A549 (cell line): ENCODE data around the gene SYNJ1. TPM values are rescaled to one million over a fixed set of nuclear protein-coding genes. Genes with fewer than 3 reads are reported as not detected.

Experiments used
- ATAC-seq, 2 experiments: fragments of 200-7000 bp in 1 of 2; fragments of >200 bp in 1 of 2; cut with Nextera tagmentation in 1 of 2; cut with Tn5 transposase in 1 of 2; 3 replicates each; pipeline versions ENCODE4 v1.8.0 to v1.9.1; 2018 to 2020; ENCODE audit warnings: mild to moderate bottlenecking in 1 of 2, moderate library complexity in 1 of 2
- CTCF ChIA-PET: fragments of 300-600 bp; sonication (Branson Sonifier 250); formaldehyde crosslinking; extraction: SDS; loops from one replicate; lab custom pipeline; 2021; ENCODE audit warnings: antibody characterized with exemption, inconsistent platforms; lab: Yijun Ruan, JAX
- POLR2A ChIA-PET: fragments of 350-600 bp; formaldehyde crosslinking; extraction: SDS; loops from one replicate; lab custom pipeline; 2021; ENCODE audit warnings: antibody characterized with exemption, inconsistent platforms; lab: Yijun Ruan, JAX
- DNase-seq, 2 experiments: peaks; one replicate each; pipeline versions ENCODE4 v3.0.0 to v3.0.0-alpha.2; 2011 to 2016; ENCODE audit warnings: low read depth in 1 of 2, low spot score in 1 of 2
- FAIRE-seq: peaks from 2 replicates; lab custom pipeline; 2011; peaks lifted over from hg19 to GRCh38; lab: Jason Lieb, UNC
- H3K27ac ChIP-seq, 2 experiments: fragments of >200 bp; sonication (Bioruptor Twin); formaldehyde crosslinking; 3 replicates each; pipeline ENCODE4 v1.5.1; 2016 to 2017
- H3K4me1 ChIP-seq: fragments of >200 bp; sonication (Bioruptor Twin); formaldehyde crosslinking; 3 replicates; pipeline ENCODE4 v1.6.1; 2016
- H3K4me2 ChIP-seq: fragments of >200 bp; sonication (Bioruptor Twin); formaldehyde crosslinking; 3 replicates; pipeline ENCODE4 v1.6.1; 2016
- H3K4me3 ChIP-seq: fragments of >200 bp; sonication (Bioruptor Twin); formaldehyde crosslinking; 3 replicates; pipeline ENCODE4 v1.5.1; 2016
- H3K9me3 ChIP-seq: fragments of >200 bp; sonication (Bioruptor Twin); formaldehyde crosslinking; 3 replicates; pipeline ENCODE4 v1.6.1; 2016
- EHMT2 ChIP-seq: fragments of 200-600 bp; sonication (generic); IDR thresholded peaks from 2 replicates; pipeline ENCODE4 v1.6.1; 2016; ENCODE audit warnings: antibody characterized with exemption, low read depth, mild to moderate bottlenecking, moderate library complexity
- EP300 ChIP-seq, 2 experiments: fragments of >200 bp; sonication (Bioruptor Twin); formaldehyde crosslinking; IDR thresholded peaks; 2 replicates in 1 of 2; 3 replicates in 1 of 2; pipeline ENCODE4 v1.6.1; 2016 to 2017
- FOSB ChIP-seq: fragments of 250-450 bp; sonication (Bioruptor Pico); IDR thresholded peaks from 2 replicates; pipeline ENCODE4 v1.5.0; 2020; ENCODE audit warnings: mild to moderate bottlenecking, moderate library complexity
- FOSL2 ChIP-seq, 2 experiments: fragments of 450-650 bp in 1 of 2; fragments of >200 bp in 1 of 2; sonication (Bioruptor Twin) in 1 of 2; formaldehyde crosslinking; IDR thresholded peaks; 2 replicates each; pipeline versions ENCODE4 v1.5.0 to v1.6.1; 2016 to 2020; ENCODE audit warnings: mild to moderate bottlenecking in 1 of 2, moderate library complexity in 1 of 2
- FOXS1 ChIP-seq: fragments of 250-450 bp; sonication (Bioruptor Pico); IDR thresholded peaks from 2 replicates; pipeline ENCODE4 v1.5.0; 2020; ENCODE audit warnings: mild to moderate bottlenecking, moderate library complexity
- JUN ChIP-seq, 2 experiments: fragments of >200 bp; sonication (Bioruptor Twin); formaldehyde crosslinking; IDR thresholded peaks; 2 replicates in 1 of 2; 3 replicates in 1 of 2; pipeline ENCODE4 v1.6.1; 2016 to 2017
- JUNB ChIP-seq: fragments of >200 bp; sonication (Bioruptor Twin); formaldehyde crosslinking; IDR thresholded peaks from 2 replicates; pipeline ENCODE4 v1.6.1; 2016
- MAFK ChIP-seq: fragments of 450-650 bp; IDR thresholded peaks from 2 replicates; pipeline ENCODE4 v1.6.1; 2014; ENCODE audit not compliant: partially characterized antibody
- MYC ChIP-seq: IDR thresholded peaks from 2 replicates; pipeline ENCODE4 v1.6.1; 2012; ENCODE audit warnings: mild to moderate bottlenecking, inconsistent platforms, low read length, improper control_type of control experiment, borderline replicate concordance
- PHF8 ChIP-seq: fragments of 200-600 bp; sonication (generic); IDR thresholded peaks from 2 replicates; pipeline ENCODE4 v1.6.1; 2016; ENCODE audit warnings: low read depth, mild to moderate bottlenecking, antibody characterized with exemption, moderate library complexity, borderline replicate concordance
- POLR2A ChIP-seq: IDR thresholded peaks from 2 replicates; pipeline ENCODE4 v1.6.1; 2012; ENCODE audit warnings: mild to moderate bottlenecking, low read length
- RNF2 ChIP-seq: fragments of 200-600 bp; sonication (generic); IDR thresholded peaks from 2 replicates; pipeline ENCODE4 v1.6.1; 2016; ENCODE audit warnings: low read depth, mild to moderate bottlenecking, antibody characterized with exemption, moderate library complexity, borderline replicate concordance
- TFCP2L1 ChIP-seq: fragments of 250-450 bp; sonication (Bioruptor Pico); IDR thresholded peaks from 2 replicates; pipeline ENCODE4 v1.5.0; 2021; ENCODE audit warnings: mild to moderate bottlenecking
- ZC3H11A ChIP-seq: fragments of 450-650 bp; IDR thresholded peaks from 2 replicates; pipeline ENCODE4 v1.6.1; 2014; ENCODE audit warnings: antibody characterized with exemption, mild to moderate bottlenecking
- ZFP36 ChIP-seq: fragments of 450-650 bp; IDR thresholded peaks from 2 replicates; pipeline ENCODE4 v1.6.1; 2014; ENCODE audit warnings: borderline replicate concordance; ENCODE audit not compliant: partially characterized antibody
- ZNF302 ChIP-seq: fragments of 250-450 bp; sonication (Bioruptor Pico); IDR thresholded peaks from 2 replicates; pipeline ENCODE4 v1.9.0; 2021; ENCODE audit warnings: inconsistent platforms, mild to moderate bottlenecking, moderate library complexity
- WGBS: methylation state at CpG from one replicate; pipeline ENCODE4 v1.1.6; 2017; ENCODE audit errors: missing lambda C conversion rate; 5-methylcytosine and 5-hydroxymethylcytosine counted together
- polyA plus RNA-seq, 4 experiments: library from polyadenylated mRNA; depleted of rRNA in 3 of 4; stranded (reverse); fragments of >200 nt; fragmentation: RNase III in 1 of 4; extraction: RNeasy Plus Mini Kit Qiagen cat#74134 plus additional on column Dnase treatment in 1 of 4; gene quantifications; 2 replicates in 3 of 4; 3 replicates in 1 of 4; pipeline ENCODE4 v1.2.3, GENCODE V29; 2011 to 2017
- TF ChIP-seq, protein P1 (sequence below): fragments of >200 bp; sonication (Bioruptor Twin); formaldehyde crosslinking; IDR thresholded peaks from 3 replicates; pipeline ENCODE4 v1.6.1; 2016
- TF ChIP-seq, protein P2 (sequence below): fragments of 250-450 bp; sonication (Bioruptor Pico); IDR thresholded peaks from 2 replicates; pipeline ENCODE4 v1.5.0; 2020; ENCODE audit warnings: low read depth, mild to moderate bottlenecking, moderate library complexity
- TF ChIP-seq, protein P3 (sequence below): fragments of 450-650 bp; IDR thresholded peaks from 2 replicates; pipeline ENCODE4 v1.6.1; 2014; ENCODE audit warnings: antibody characterized with exemption
- TF ChIP-seq, protein P4 (sequence below): IDR thresholded peaks from 2 replicates; pipeline ENCODE4 v1.6.1; 2012
- TF ChIP-seq, protein P5 (sequence below): IDR thresholded peaks from 2 replicates; pipeline ENCODE4 v1.6.1; 2012
- TF ChIP-seq, protein P6 (sequence below): fragments of >200 bp; sonication (Bioruptor Twin); formaldehyde crosslinking; IDR thresholded peaks from 2 replicates; pipeline ENCODE4 v1.6.1; 2016

SYNJ1 gene
- polyA plus RNA-seq, 2 of the 4 experiments (the other 2 are of a cell fraction), result 2.3 to 3.8 TPM

DNA sequence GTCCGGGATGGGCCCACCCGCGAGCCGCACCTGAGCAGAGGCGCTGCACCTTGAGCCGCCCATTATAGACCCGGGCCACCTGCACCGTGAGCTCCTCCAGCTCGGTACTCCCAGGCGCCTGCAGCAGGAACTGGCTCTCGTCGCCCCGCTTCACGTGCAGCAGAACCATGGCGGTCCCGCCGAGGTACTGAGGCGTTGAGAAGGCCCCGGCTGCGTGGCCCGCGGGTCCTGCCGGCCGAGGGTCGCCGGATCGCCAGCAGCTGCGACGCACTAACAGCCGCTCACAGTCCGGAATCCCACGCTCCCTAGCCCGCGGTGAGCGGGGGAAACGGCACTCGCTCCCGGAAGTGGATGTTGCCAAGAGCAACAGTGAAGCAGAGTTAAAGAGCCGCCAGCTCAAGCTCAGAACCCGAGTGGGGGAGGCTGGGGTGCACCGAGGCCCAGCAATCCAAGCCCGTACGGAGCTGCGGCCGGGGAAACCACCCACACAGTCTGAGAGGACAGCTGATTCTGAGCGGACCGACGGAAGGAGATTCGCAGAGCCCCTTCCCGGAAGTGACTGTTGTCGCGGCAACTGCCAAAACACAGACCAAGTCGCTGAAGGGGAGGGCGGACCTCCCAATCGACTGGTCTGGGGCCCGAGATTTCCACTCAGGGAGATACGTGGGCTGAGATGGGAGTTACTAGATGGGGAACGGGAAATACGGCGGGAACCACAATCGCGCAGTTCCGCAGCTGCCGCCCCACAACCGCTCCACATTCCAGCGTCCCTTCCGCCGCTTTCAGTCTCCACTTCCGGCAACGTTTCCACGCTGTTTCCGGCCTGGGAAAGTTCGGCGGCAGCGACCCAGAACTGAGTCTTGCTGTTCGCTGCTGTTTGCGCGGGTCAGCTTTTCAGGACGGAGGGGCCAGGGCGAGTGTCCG is 115.5 kb downstream of the SYNJ1 start, which contains the start of gene CFAP298:
CFAP298 (minus strand) TSS at position 303 of the 924 bp plus-strand sequence; CDS start at position 169, 134 bp downstream.
- ChIA-PET CTCF (interaction anchor here (1.2 to 3.5 kb wide), 4 partner anchors 11 to 210 kb away, joined by 3 to 16 read pairs (median 6); no protein-coding TSS in a partner anchor), POLR2A (interaction anchor here (1.5 kb wide), 1 partner anchor 12 kb away, joined by 8 read pairs; no protein-coding TSS in a partner anchor)
- Histone ChIP-seq H3K4me3 (peak within 1 kb of the TSS; percentile 54), H3K4me1 (0 out of 3 replicates have a peak, but pooled peaks cover 8% of the 10 kb centered on the region), H3K27ac (peak within 1 kb of the TSS; percentile 89 to 99)
- DNase-seq (peak; percentile 73 to 92), ATAC-seq (peak; percentile 98)
- 10% methylated on average over 2 of the region's 81 CpGs for WGBS
- no peak for TF ChIP-seq EP300 (IDR thresholded peaks at IDR 0.05)
- no peak for TF ChIP-seq ZFP36
- no peak for TF ChIP-seq JUNB
- TF ChIP-seq RNF2, result no peak
- TF ChIP-seq EHMT2, result no peak
- TF ChIP-seq FOXS1 (CRISPR knock-in tag), result no peak
- TF ChIP-seq, protein P1, sequence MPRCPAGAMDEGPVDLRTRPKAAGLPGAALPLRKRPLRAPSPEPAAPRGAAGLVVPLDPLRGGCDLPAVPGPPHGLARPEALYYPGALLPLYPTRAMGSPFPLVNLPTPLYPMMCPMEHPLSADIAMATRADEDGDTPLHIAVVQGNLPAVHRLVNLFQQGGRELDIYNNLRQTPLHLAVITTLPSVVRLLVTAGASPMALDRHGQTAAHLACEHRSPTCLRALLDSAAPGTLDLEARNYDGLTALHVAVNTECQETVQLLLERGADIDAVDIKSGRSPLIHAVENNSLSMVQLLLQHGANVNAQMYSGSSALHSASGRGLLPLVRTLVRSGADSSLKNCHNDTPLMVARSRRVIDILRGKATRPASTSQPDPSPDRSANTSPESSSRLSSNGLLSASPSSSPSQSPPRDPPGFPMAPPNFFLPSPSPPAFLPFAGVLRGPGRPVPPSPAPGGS, result 0 out of 3 replicates have a peak, but pooled peaks have one; percentile 41
- TF ChIP-seq, protein P2, sequence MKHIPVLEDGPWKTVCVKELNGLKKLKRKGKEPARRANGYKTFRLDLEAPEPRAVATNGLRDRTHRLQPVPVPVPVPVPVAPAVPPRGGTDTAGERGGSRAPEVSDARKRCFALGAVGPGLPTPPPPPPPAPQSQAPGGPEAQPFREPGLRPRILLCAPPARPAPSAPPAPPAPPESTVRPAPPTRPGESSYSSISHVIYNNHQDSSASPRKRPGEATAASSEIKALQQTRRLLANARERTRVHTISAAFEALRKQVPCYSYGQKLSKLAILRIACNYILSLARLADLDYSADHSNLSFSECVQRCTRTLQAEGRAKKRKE, result no peak
- no peak for TF ChIP-seq MAFK
- TF ChIP-seq, protein P3, sequence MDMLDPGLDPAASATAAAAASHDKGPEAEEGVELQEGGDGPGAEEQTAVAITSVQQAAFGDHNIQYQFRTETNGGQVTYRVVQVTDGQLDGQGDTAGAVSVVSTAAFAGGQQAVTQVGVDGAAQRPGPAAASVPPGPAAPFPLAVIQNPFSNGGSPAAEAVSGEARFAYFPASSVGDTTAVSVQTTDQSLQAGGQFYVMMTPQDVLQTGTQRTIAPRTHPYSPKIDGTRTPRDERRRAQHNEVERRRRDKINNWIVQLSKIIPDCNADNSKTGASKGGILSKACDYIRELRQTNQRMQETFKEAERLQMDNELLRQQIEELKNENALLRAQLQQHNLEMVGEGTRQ, result no peak
- TF ChIP-seq JUN (IDR thresholded peaks at IDR 0.05), result peak in 1 of 2 experiments; percentile 76; a peak in 3 of 5 replicates
- TF ChIP-seq, protein P4, sequence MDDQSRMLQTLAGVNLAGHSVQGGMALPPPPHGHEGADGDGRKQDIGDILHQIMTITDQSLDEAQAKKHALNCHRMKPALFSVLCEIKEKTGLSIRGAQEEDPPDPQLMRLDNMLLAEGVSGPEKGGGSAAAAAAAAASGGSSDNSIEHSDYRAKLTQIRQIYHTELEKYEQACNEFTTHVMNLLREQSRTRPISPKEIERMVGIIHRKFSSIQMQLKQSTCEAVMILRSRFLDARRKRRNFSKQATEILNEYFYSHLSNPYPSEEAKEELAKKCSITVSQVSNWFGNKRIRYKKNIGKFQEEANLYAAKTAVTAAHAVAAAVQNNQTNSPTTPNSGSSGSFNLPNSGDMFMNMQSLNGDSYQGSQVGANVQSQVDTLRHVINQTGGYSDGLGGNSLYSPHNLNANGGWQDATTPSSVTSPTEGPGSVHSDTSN, result peak; percentile 63; the same call in 1 of the 2 replicates
- TF ChIP-seq PHF8, result peak; percentile 33; the same call in 1 of the 2 replicates
- TF ChIP-seq, protein P5, sequence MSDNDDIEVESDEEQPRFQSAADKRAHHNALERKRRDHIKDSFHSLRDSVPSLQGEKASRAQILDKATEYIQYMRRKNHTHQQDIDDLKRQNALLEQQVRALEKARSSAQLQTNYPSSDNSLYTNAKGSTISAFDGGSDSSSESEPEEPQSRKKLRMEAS, result peak; percentile 67
- no peak for TF ChIP-seq TFCP2L1 (CRISPR knock-in tag)
- TF ChIP-seq, protein P6, sequence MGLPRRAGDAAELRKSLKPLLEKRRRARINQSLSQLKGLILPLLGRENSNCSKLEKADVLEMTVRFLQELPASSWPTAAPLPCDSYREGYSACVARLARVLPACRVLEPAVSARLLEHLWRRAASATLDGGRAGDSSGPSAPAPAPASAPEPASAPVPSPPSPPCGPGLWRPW, result no peak
- TF ChIP-seq FOSL2 (IDR thresholded peaks at IDR 0.05), result no peak
- TF ChIP-seq FOSL2 (CRISPR knock-in tag; IDR thresholded peaks at IDR 0.05), result no peak
- TF ChIP-seq ZNF302 (CRISPR knock-in tag), result no peak
- TF ChIP-seq FOSB (CRISPR knock-in tag), result no peak
- peak; percentile 75 for TF ChIP-seq POLR2A
- TF ChIP-seq MYC, result 0 out of 2 replicates have a peak, but pooled peaks have one; percentile 37
- no peak for TF ChIP-seq ZC3H11A
- TF ChIP-seq, all 56 proteins: peak for 7
- no peaks in the 10 kb centered on the region for H3K9me3 ChIP-seq
- no peak for FAIRE-seq
- peak within 1 kb of the TSS; percentile 85 for H3K4me2 ChIP-seq
